ENCODE results near the gene LIPI. TPM values are rescaled to one million over a fixed set of nuclear protein-coding genes. Genes with fewer than 3 reads are reported as not detected.
"Not testable (repeated sequence)": the region's sequence is repeated elsewhere in the genome, so short reads cannot be mapped to it uniquely, and the experiment has no call there.

The LIPI gene
- total RNA-seq, 4 donors from 2014 or later, result not detected

GRCh38 chr21:14213164-14213563 lies 2.4 kb upstream of the LIPI start:
- intact Hi-C loops (cut with DNase I), result no loop called here
- no peaks in the 10 kb centered on the region for H3K9me3 ChIP-seq
- H3K36me3 ChIP-seq, result no peaks in the 10 kb centered on the region
- H3K4me3 ChIP-seq, result no peak overlapping the region
- no peak for DNase-seq
- H3K27ac ChIP-seq, result no peak overlapping the region
- H3K4me1 ChIP-seq, result peaks cover 4 to 17% (median 4%) of the 10 kb centered on the region in 3 donors
- TF ChIP-seq CTCF (IDR thresholded peaks at IDR 0.05) (no peak), POLR2A (IDR thresholded peaks at IDR 0.05) (no peak)
- peaks cover 0 to 29% (median 0%) of the 10 kb centered on the region in 4 donors for H3K27me3 ChIP-seq

- no peak for DNase-seq
- no peaks in the 10 kb centered on the region for H3K4me1 ChIP-seq
- no peaks in the 10 kb centered on the region for H3K9me3 ChIP-seq
- H3K36me3 ChIP-seq, result no peaks in the 10 kb centered on the region
- TF ChIP-seq POLR2A (IDR thresholded peaks at IDR 0.05) (no peak), CTCF (IDR thresholded peaks at IDR 0.05) (no peak)
- intact Hi-C loops (cut with DNase I), result no loop called here
- peaks cover 0 to 8% (median 0%) of the 10 kb centered on the region in 4 donors for H3K27me3 ChIP-seq
- no peak overlapping the region for H3K27ac ChIP-seq
- no peak overlapping the region for H3K4me3 ChIP-seq
Observed at GRCh38 chr21:14206222-14206621, 4.5 kb downstream of the LIPI start.

GRCh38 chr21:14166463-14167223 lies 44.1 kb downstream of the LIPI start:
- 79 to 81% methylated on average over 9 to 16 of the region's 16 CpGs for WGBS, 2 donors
- H3K4me1 ChIP-seq; H3K27ac ChIP-seq; DNase-seq; H3K27me3 ChIP-seq; intact Hi-C loops (cut with DNase I); H3K36me3 ChIP-seq; H3K9me3 ChIP-seq; H3K4me3 ChIP-seq: not testable (repeated sequence)

GRCh38 chr21:14143999-14144398 lies 66.8 kb downstream of the LIPI start:
- Histone ChIP-seq H3K27me3 (no peaks in the 10 kb centered on the region), H3K27ac (no peak overlapping the region), H3K9me3 (no peaks in the 10 kb centered on the region), H3K4me1 (no peaks in the 10 kb centered on the region), H3K36me3 (no peaks in the 10 kb centered on the region), H3K4me3 (no peak overlapping the region)
- TF ChIP-seq POLR2A (IDR thresholded peaks at IDR 0.05) (no peak), CTCF (IDR thresholded peaks at IDR 0.05) (no peak)
- no peak for DNase-seq
- intact Hi-C loops (cut with DNase I), result no loop called here

- intact Hi-C loops (cut with DNase I), result no loop called here
- no peaks in the 10 kb centered on the region for H3K27me3 ChIP-seq
- H3K4me1 ChIP-seq, result peaks cover 0 to 6% (median 0%) of the 10 kb centered on the region in 3 donors
- WGBS, 2 donors, result 92 to 98% methylated on average over 7 of the region's 7 CpGs
- DNase-seq, result no peak
- TF ChIP-seq CTCF (IDR thresholded peaks at IDR 0.05), result no peak
- no peak for TF ChIP-seq POLR2A (IDR thresholded peaks at IDR 0.05)
- peaks cover 0 to 6% (median 0%) of the 10 kb centered on the region in 3 donors for H3K9me3 ChIP-seq
- no peak overlapping the region for H3K27ac ChIP-seq
- no peaks in the 10 kb centered on the region for H3K36me3 ChIP-seq
- H3K4me3 ChIP-seq, result no peak overlapping the region
Observed at GRCh38 chr21:14124266-14124665, 86.5 kb downstream of the LIPI start.

GRCh38 chr21:14121719-14122118 lies 89.0 kb downstream of the LIPI start:
- TF ChIP-seq CTCF (IDR thresholded peaks at IDR 0.05), result no peak
- TF ChIP-seq POLR2A (IDR thresholded peaks at IDR 0.05), result no peak
- no peak for DNase-seq
- intact Hi-C loops (cut with DNase I), result no loop called here
- 81 to 86% methylated on average over 5 of the region's 5 CpGs for WGBS, 2 donors
- Histone ChIP-seq H3K27ac (no peak overlapping the region), H3K36me3 (no peaks in the 10 kb centered on the region), H3K4me1 (peaks cover 0 to 7% (median 0%) of the 10 kb centered on the region in 3 donors), H3K27me3 (no peaks in the 10 kb centered on the region), H3K4me3 (no peak overlapping the region), H3K9me3 (peaks cover 0 to 6% (median 0%) of the 10 kb centered on the region in 3 donors)
